BJ (cell line): ENCODE data around the gene GRID2IP. TPM values are rescaled to one million over a fixed set of nuclear protein-coding genes. Genes with fewer than 3 reads are reported as not detected.
"Not testable (repeated sequence)": the region's sequence is repeated elsewhere in the genome, so short reads cannot be mapped to it uniquely, and the experiment has no call there.

Source experiments
- CTCF ChIA-PET: fragments of 350-600 bp; formaldehyde crosslinking; extraction: SDS; loops from one replicate; lab custom pipeline; 2021; ENCODE audit warnings: antibody characterized with exemption, inconsistent platforms; lab: Yijun Ruan, JAX
- POLR2A ChIA-PET: fragments of 300-600 bp; sonication (Branson Sonifier 250); formaldehyde crosslinking; extraction: SDS; loops from one replicate; lab custom pipeline; 2021; ENCODE audit warnings: antibody characterized with exemption; lab: Charles Lee
- DNase-seq: peaks from one replicate; pipeline ENCODE4 v3.0.0-alpha.2; 2011; ENCODE audit warnings: low read depth
- H3K27me3 ChIP-seq: 2 replicates; pipeline ENCODE4 v1.6.0; 2011; ENCODE audit warnings: low read length; ENCODE audit not compliant: control insufficient read depth, insufficient read depth
- H3K36me3 ChIP-seq: 2 replicates; pipeline ENCODE4 v1.5.1; 2011; ENCODE audit warnings: low read length; ENCODE audit not compliant: control insufficient read depth, insufficient read depth
- H3K4me3 ChIP-seq: 2 replicates; pipeline ENCODE4 v1.5.1; 2011; ENCODE audit warnings: low read depth, mild to moderate bottlenecking, control low read depth, low read length
- CTCF ChIP-seq: IDR thresholded peaks from 2 replicates; pipeline ENCODE4 v1.5.1; 2011; ENCODE audit warnings: low read depth, mild to moderate bottlenecking, control low read depth, inconsistent platforms, low read length, moderate library complexity; ENCODE audit not compliant: insufficient read depth
- polyA plus RNA-seq: library from polyadenylated mRNA; depleted of rRNA; stranded (reverse); fragments of >200 nt; gene quantifications from 2 replicates; pipeline ENCODE4 v1.2.3, GENCODE V29; 2011

The GRID2IP gene
- polyA plus RNA-seq, 1 experiment = not detected

GRCh38 chr7:6577369-6578113 lies 26.3 kb upstream of the GRID2IP start, which contains the start of gene ZDHHC4:
ZDHHC4 (plus strand) TSS chr7:6577454; CDS start chr7:6580562, 3,108 bp downstream.
- peak within 1 kb of the TSS; percentile 73 for H3K4me3 ChIP-seq
- no peaks in the 10 kb centered on the region for H3K27me3 ChIP-seq
- peaks cover 6% of the 10 kb centered on the region for H3K36me3 ChIP-seq
- POLR2A ChIA-PET = interaction anchor here (0.6 kb wide), 2 partner anchors 39 to 61 kb away, joined by 3 to 9 read pairs; no protein-coding TSS in a partner anchor
- peak; percentile 22 for DNase-seq
- CTCF ChIA-PET = interaction anchor here (1.0 to 1.5 kb wide), 3 partner anchors 11 to 26 kb away, joined by 4 to 18 read pairs (median 5); partner anchors contain the start of gene INTS15
- no peak for TF ChIP-seq CTCF

GRCh38 chr7:6576867-6577368 lies 25.7 kb upstream of the GRID2IP start:
- POLR2A ChIA-PET, H3K36me3 ChIP-seq, DNase-seq, H3K27me3 ChIP-seq: not testable (repeated sequence)
- peak overlapping the region; percentile 73 for H3K4me3 ChIP-seq
- CTCF ChIA-PET = interaction anchor here (1.0 to 1.5 kb wide), 3 partner anchors 11 to 27 kb away, joined by 4 to 18 read pairs (median 5); partner anchors contain the start of gene INTS15

GRCh38 chr7:6576024-6576866 lies 25.0 kb upstream of the GRID2IP start:
- peaks cover 6% of the 10 kb centered on the region for H3K36me3 ChIP-seq
- no peak for DNase-seq
- POLR2A ChIA-PET = no interaction called here
- CTCF ChIA-PET = interaction anchor here (1.4 to 3.1 kb wide), 3 partner anchors 8 to 61 kb away, joined by 4 to 12 read pairs (median 11); partner anchors contain the start of gene INTS15
- TF ChIP-seq CTCF = no peak
- peak overlapping the region; percentile 73 for H3K4me3 ChIP-seq
- H3K27me3 ChIP-seq = no peaks in the 10 kb centered on the region

GRCh38 chr7:6575281-6576023 lies 24.2 kb upstream of the GRID2IP start:
- no peak overlapping the region for H3K4me3 ChIP-seq
- ChIA-PET CTCF (interaction anchor here (1.4 to 3.1 kb wide), 4 partner anchors 9 to 60 kb away, joined by 4 to 12 read pairs (median 8); partner anchors contain the start of gene INTS15), POLR2A (no interaction called here)
- no peak for DNase-seq
- 0 out of 2 replicates have a peak, but pooled peaks cover 2% of the 10 kb centered on the region for H3K36me3 ChIP-seq
- H3K27me3 ChIP-seq = no peaks in the 10 kb centered on the region
- TF ChIP-seq CTCF = no peak

GRCh38 chr7:6571160-6571779 lies 20.0 kb upstream of the GRID2IP start:
- no peak for TF ChIP-seq CTCF
- no peaks in the 10 kb centered on the region for H3K36me3 ChIP-seq
- no peak overlapping the region for H3K4me3 ChIP-seq
- ChIA-PET POLR2A (no interaction called here), CTCF (no interaction called here)
- DNase-seq = no peak
- no peaks in the 10 kb centered on the region for H3K27me3 ChIP-seq
